ENCODE measurements around the gene ZNF423.

Gene ZNF423

DNA sequence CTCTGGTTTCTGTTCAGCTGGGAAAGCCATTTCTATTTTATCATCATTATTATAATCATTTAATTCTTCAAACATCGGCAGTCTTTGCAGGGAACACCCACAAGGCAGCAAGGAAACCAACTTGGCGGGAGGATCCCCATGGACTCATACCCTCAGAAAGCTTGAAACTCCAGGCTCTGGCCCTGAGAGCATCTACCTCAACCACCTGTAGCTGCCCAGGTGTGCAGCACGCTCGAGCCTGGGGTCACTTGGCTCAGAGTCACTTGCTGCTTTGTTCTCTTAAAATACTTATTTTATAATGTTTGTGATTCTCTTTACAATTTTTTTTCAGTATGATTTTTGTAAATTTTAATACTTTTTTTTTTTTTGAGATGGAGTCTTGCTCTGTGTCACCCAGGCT lies 6.8 kb upstream of the ZNF423 start:
- ChIA-PET POLR2A (no interaction called here), CTCF (interaction anchor here (3.3 kb wide), 1 partner anchor 14 kb away, joined by 11 read pairs; no protein-coding TSS in a partner anchor)
- TF ChIP-seq, protein P1, sequence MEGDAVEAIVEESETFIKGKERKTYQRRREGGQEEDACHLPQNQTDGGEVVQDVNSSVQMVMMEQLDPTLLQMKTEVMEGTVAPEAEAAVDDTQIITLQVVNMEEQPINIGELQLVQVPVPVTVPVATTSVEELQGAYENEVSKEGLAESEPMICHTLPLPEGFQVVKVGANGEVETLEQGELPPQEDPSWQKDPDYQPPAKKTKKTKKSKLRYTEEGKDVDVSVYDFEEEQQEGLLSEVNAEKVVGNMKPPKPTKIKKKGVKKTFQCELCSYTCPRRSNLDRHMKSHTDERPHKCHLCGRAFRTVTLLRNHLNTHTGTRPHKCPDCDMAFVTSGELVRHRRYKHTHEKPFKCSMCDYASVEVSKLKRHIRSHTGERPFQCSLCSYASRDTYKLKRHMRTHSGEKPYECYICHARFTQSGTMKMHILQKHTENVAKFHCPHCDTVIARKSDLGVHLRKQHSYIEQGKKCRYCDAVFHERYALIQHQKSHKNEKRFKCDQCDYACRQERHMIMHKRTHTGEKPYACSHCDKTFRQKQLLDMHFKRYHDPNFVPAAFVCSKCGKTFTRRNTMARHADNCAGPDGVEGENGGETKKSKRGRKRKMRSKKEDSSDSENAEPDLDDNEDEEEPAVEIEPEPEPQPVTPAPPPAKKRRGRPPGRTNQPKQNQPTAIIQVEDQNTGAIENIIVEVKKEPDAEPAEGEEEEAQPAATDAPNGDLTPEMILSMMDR (IDR thresholded peaks at IDR 0.05; ENCODE audit: insufficient read depth, low read length, missing control alignments): no peak
- no peak for DNase-seq (ENCODE audit: low read depth, low spot score)
- no peak overlapping the region for H3K4me3 ChIP-seq (ENCODE audit: low read depth, low read length)

DNA sequence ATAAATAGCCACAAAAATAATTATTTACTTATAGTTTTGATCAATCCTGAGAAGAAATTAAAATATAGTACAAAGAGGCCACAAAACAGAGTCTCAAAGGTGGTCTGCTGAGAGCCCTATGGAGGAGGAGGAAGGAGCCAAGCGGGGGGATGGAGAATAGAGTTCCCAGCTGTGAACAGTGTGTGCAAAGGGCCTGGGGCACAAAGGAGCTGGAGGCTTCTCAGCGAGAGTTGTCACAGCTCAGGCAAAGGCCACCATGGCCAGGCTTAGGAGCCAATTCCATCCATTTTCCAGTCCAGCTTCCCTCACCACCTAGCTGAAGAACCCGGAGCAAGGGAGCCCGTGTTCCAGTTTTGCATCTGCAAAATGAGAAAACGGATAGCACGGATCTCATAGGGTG lies 5.4 kb upstream of the ZNF423 start:
- POLR2A ChIA-PET: no interaction called here
- TF ChIP-seq, protein P1 (IDR thresholded peaks at IDR 0.05; ENCODE audit: insufficient read depth, low read length, missing control alignments): no peak
- CTCF ChIA-PET: interaction anchor here (3.3 kb wide), 1 partner anchor 16 kb away, joined by 11 read pairs; no protein-coding TSS in a partner anchor
- DNase-seq (ENCODE audit: low read depth, low spot score): no peak
- no peak overlapping the region for H3K4me3 ChIP-seq (ENCODE audit: low read depth, low read length)

DNA sequence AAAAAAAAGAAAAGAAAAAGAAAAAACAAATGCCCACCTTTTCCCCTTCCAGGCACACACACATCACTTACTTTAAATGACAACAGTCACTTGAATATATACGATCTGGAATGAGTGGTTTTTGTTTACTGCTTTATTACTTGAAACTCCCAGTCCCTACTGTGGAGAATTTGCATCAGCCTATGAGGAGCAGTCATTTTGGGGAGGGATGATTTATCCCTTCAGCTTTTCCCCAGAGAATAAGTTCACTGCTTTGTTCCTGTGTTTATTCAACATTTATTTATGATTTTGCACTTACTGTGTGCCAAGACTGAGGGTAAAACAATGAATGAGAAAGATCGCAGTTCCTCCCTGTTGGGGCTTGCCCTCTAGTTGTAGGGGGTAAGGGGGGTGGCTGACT lies 4.7 kb upstream of the ZNF423 start:
- DNase-seq (ENCODE audit: low read depth, low spot score): no peak
- CTCF ChIA-PET: interaction anchor here (3.3 kb wide), 1 partner anchor 16 kb away, joined by 11 read pairs; no protein-coding TSS in a partner anchor
- H3K4me3 ChIP-seq (ENCODE audit: low read depth, low read length): no peak overlapping the region
- TF ChIP-seq, protein P1 (IDR thresholded peaks at IDR 0.05; ENCODE audit: insufficient read depth, low read length, missing control alignments): no peak
- POLR2A ChIA-PET: no interaction called here

DNA sequence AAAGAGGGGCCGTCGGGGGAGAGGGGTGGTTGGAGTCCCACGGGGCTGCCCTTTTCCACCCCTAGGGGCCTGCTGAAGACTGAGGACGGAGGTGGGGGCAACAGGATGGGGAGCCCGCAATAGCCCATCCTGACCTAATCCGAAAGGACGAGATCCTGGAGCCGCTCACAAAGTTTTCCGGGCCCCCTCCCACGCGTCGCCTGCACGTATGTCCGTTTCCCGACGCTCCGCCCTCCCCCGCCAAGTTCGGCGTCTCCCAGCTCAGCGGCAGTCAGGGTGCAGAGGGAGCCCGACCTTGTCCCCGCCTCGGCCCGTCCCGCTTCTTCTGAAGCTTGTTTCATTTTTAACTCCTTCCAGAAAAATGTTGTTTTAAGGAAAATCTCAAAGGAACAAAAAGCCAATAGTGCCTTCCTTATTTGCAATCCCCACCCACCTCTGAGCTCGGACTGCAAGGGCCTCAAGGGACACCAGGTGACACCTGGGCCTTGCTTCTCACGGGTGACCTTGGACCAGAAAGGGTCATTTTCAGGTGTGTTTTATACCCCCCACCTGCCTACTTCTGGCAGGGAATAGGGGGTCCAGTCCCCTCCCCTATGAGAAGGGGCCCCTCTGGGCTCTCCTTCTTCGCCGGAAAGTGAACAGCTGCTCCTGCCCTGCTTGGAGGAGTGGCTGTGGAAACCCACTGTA lies 3.4 kb upstream of the ZNF423 start:
- ChIA-PET CTCF (interaction anchor here (0.8 to 2.1 kb wide), 3 partner anchors 9 to 13 kb away, joined by 3 to 6 read pairs (median 4); no protein-coding TSS in a partner anchor), POLR2A (no interaction called here)
- DNase-seq (ENCODE audit: low read depth, low spot score): no peak
- TF ChIP-seq, protein P1 (IDR thresholded peaks at IDR 0.05; ENCODE audit: insufficient read depth, low read length, missing control alignments): no peak
- H3K4me3 ChIP-seq (ENCODE audit: low read depth, low read length): peak overlapping the region; percentile 45

DNA sequence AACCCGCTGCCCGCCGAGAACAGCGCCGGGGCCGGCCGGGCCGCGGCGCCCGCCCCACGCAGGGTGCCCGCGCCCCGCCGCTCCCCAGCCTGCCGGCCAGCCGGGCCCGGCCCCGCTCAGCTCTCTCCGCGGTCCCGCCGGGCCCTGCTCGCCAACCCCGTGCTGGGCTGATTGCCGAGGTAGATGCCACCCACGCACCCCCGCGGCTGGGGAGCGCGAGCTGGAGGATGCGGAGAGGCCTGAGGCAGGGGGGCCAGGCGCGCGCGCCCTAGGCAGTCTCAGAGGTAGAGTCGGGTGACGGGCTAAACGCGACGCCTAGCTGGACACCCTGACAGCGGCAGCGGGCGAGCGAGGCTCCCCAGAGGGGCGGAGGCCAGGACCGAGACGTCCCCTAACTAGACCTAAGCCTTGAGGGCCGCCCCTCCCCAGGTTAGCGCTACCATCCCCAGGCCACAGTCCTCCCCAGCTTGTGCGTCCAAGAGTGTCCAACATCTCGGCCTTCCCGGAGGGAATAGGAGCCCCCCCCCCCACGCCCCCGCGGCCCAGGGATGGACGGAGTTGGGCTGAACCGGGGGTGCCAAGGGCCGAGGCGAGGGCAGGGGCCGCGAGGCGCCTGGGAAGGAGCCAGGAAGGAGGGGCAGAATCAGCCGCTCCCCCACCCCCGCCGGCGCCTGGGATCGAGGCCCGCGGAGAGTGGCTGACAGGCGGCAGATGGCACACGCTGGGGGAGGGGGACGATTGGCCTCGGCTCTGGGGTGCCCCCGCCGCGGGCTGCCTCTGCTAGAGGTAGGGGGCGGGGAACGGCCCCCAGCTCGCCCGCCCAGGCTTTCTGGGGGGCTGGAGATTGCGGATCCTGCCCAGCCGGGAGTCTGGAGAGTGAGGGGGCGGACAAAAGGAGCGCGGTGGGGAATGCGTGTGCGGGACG lies 2.5 kb upstream of the ZNF423 start:
- POLR2A ChIA-PET: interaction anchor here (0.6 kb wide), 1 partner anchor 301 kb away, joined by 3 read pairs; no protein-coding TSS in a partner anchor
- H3K4me3 ChIP-seq (ENCODE audit: low read depth, low read length): peak overlapping the region; percentile 45
- no peak for DNase-seq (ENCODE audit: low read depth, low spot score)
- CTCF ChIA-PET: interaction anchor here (1.0 to 3.1 kb wide), 6 partner anchors 12 to 406 kb away, joined by 3 to 15 read pairs (median 4); no protein-coding TSS in a partner anchor
- TF ChIP-seq, protein P1 (IDR thresholded peaks at IDR 0.05; ENCODE audit: insufficient read depth, low read length, missing control alignments): no peak

Data from AG04449 (cell line).